Caco-2 (cell line): Measurements from ENCODE around the gene ANK2. TPM values are rescaled to one million over a fixed set of nuclear protein-coding genes. Genes with fewer than 3 reads are reported as not detected.

Experiments
- BruUV-seq: library from RNA; stranded (reverse); fragments of 400-500 nt; replicated peaks from 2 replicates; lab custom pipeline; 2021; lab: Mats Ljungman, UMichigan
- CTCF ChIA-PET: fragments of 300-600 bp; sonication (Branson Sonifier 250); formaldehyde crosslinking; loops from one replicate; lab custom pipeline; 2022; ENCODE audit warnings: antibody characterized with exemption; lab: Charles Lee
- POLR2A ChIA-PET: fragments of 300-600 bp; sonication (Branson Sonifier 250); formaldehyde crosslinking; loops from one replicate; lab custom pipeline; 2022; ENCODE audit warnings: antibody characterized with exemption; lab: Charles Lee
- DNase-seq, 2 experiments: peaks; one replicate each; pipeline versions ENCODE4 v3.0.0 to v3.0.0-alpha.2; 2020 to 2022
- H3K27me3 ChIP-seq: replicated peaks from 2 replicates; pipeline ENCODE4 v1.6.0; 2011; ENCODE audit warnings: low read length; ENCODE audit not compliant: control insufficient read depth, insufficient read depth
- H3K36me3 ChIP-seq: 2 replicates; pipeline ENCODE4 v1.5.1; 2011; ENCODE audit warnings: low read length; ENCODE audit not compliant: control insufficient read depth, insufficient read depth
- H3K4me1 ChIP-seq: fragments of 250-450 bp; sonication (Bioruptor Pico); 2 replicates; pipeline ENCODE4 v1.5.1; 2020; ENCODE audit warnings: mild to moderate bottlenecking
- H3K4me3 ChIP-seq: 2 replicates; pipeline ENCODE4 v1.5.1; 2011; ENCODE audit warnings: low read depth, mild to moderate bottlenecking, control low read depth, low read length
- H3K9me3 ChIP-seq: fragments of 250-450 bp; sonication (Bioruptor Pico); 2 replicates; pipeline ENCODE4 v1.5.1; 2020; ENCODE audit warnings: mild to moderate bottlenecking, moderate library complexity
- H3K27ac Mint-ChIP-seq: one replicate; pipeline ENCODE4 v1.8.0; 2022; ENCODE audit warnings: mixed read lengths; ENCODE audit not compliant: unreplicated experiment
- H3K27me3 Mint-ChIP-seq: one replicate; pipeline ENCODE4 v1.8.0; 2022; ENCODE audit warnings: mixed read lengths; ENCODE audit not compliant: insufficient read depth, unreplicated experiment
- H3K36me3 Mint-ChIP-seq: one replicate; pipeline ENCODE4 v1.8.0; 2022; ENCODE audit warnings: mild to moderate bottlenecking, mixed read lengths; ENCODE audit not compliant: insufficient read depth, unreplicated experiment
- H3K4me1 Mint-ChIP-seq: one replicate; pipeline ENCODE4 v1.8.0; 2022; ENCODE audit warnings: low read depth, mixed read lengths; ENCODE audit not compliant: unreplicated experiment
- H3K4me3 Mint-ChIP-seq: one replicate; pipeline ENCODE4 v1.8.0; 2022; ENCODE audit warnings: mild to moderate bottlenecking, moderate library complexity, mixed read lengths; ENCODE audit not compliant: unreplicated experiment
- H3K9me3 Mint-ChIP-seq: one replicate; pipeline ENCODE4 v1.8.0; 2022; ENCODE audit warnings: mixed read lengths; ENCODE audit not compliant: unreplicated experiment
- intact Hi-C: fragments of 100-400 bp; cut with micrococcal nuclease; formaldehyde crosslinking; loops from one replicate; pipeline ENCODE4 v1.10.0; 2022; ENCODE audit not compliant: unreplicated experiment
- total RNA-seq: library from RNA; stranded (reverse); gene quantifications from 2 replicates; pipeline ENCODE4 v1.2.3, GENCODE V29; 2022
- TF ChIP-seq, protein P1 (sequence below), 2 experiments: fragments of 200-600 bp in 1 of 2; IDR thresholded peaks; 1 replicate in 1 of 2; 2 replicates in 1 of 2; pipeline versions ENCODE4 v1.5.1 to v1.8.0; 2011 to 2022; ENCODE audit warnings: antibody characterized with exemption in 1 of 2, control low read depth in 1 of 2, inconsistent platforms in 1 of 2, low read depth in 1 of 2, low read length in 1 of 2, mild to moderate bottlenecking in 1 of 2, moderate library complexity in 1 of 2; ENCODE audit not compliant: insufficient read depth in 1 of 2, severe bottlenecking in 1 of 2, unreplicated experiment in 1 of 2

The ANK2 gene
- total RNA-seq, 1 experiment from 2014 or later = 26.3 TPM

DNA sequence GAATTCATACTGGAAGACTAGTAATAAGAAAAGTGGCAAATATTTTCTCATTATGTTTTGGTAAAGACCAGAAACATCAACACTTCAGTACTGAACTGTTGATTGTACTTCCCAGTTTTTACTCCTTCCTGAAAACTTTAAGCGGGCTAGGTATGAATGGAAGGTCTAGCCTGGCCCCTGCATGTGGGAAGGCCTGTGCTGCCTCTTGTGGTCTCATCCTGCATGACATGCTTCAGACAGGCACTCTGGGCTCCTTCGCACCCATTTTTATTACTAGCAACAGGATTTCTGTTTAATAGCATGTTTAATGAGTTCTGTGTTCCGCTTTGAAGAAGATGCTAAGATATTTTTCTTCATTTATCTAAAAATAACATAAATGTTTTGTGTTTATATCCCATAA is 279.1 kb downstream of the ANK2 start:
- ChIA-PET CTCF (no interaction called here), POLR2A (no interaction called here)
- BruUV-seq = no TSS peak
- Histone ChIP-seq H3K4me3 (no peak overlapping the region), H3K9me3 (no peaks in the 10 kb centered on the region), H3K4me1 (peaks cover 13% of the 10 kb centered on the region), H3K27me3 (no peaks in the 10 kb centered on the region), H3K36me3 (no peaks in the 10 kb centered on the region)
- TF ChIP-seq, protein P1, sequence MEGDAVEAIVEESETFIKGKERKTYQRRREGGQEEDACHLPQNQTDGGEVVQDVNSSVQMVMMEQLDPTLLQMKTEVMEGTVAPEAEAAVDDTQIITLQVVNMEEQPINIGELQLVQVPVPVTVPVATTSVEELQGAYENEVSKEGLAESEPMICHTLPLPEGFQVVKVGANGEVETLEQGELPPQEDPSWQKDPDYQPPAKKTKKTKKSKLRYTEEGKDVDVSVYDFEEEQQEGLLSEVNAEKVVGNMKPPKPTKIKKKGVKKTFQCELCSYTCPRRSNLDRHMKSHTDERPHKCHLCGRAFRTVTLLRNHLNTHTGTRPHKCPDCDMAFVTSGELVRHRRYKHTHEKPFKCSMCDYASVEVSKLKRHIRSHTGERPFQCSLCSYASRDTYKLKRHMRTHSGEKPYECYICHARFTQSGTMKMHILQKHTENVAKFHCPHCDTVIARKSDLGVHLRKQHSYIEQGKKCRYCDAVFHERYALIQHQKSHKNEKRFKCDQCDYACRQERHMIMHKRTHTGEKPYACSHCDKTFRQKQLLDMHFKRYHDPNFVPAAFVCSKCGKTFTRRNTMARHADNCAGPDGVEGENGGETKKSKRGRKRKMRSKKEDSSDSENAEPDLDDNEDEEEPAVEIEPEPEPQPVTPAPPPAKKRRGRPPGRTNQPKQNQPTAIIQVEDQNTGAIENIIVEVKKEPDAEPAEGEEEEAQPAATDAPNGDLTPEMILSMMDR (IDR thresholded peaks at IDR 0.05; ENCODE audit: insufficient read depth in 1 of 2, low read depth in 1 of 2, low read length in 1 of 2, severe bottlenecking in 1 of 2, unreplicated experiment in 1 of 2) = peak in 1 of 2 experiments; percentile 23
- no peak overlapping the region for H3K27ac Mint-ChIP-seq
- peak; percentile 38 to 48 for DNase-seq
- no peaks in the 10 kb centered on the region for H3K9me3 Mint-ChIP-seq
- H3K4me3 Mint-ChIP-seq = no peak overlapping the region
- H3K4me1 Mint-ChIP-seq = peaks cover 11% of the 10 kb centered on the region
- no peaks in the 10 kb centered on the region for H3K27me3 Mint-ChIP-seq
- intact Hi-C loops = loop anchor here (1.0 kb wide), 2 partner anchors 50 to 222 kb away; no protein-coding TSS in a partner anchor
- peaks cover 6% of the 10 kb centered on the region for H3K36me3 Mint-ChIP-seq

DNA sequence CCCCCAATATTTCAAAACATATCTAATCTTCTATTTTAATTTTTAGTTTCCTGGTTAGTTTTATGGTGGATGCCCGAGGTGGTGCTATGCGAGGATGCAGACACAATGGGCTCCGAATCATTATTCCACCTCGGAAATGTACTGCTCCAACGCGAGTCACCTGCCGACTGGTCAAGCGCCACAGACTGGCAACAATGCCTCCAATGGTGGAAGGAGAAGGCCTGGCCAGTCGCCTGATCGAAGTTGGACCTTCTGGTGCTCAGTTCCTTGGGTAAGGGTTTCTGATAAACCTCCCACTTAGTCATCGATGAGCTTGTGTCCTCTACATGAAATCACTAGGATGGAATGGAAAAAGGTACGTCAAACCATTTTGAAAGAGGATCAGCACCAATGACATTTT is 280.7 kb downstream of the ANK2 start:
- H3K36me3 Mint-ChIP-seq = peaks cover 6% of the 10 kb centered on the region
- Histone ChIP-seq H3K36me3 (no peaks in the 10 kb centered on the region), H3K4me3 (no peak overlapping the region), H3K27me3 (no peaks in the 10 kb centered on the region), H3K9me3 (no peaks in the 10 kb centered on the region), H3K4me1 (peaks cover 13% of the 10 kb centered on the region)
- no peaks in the 10 kb centered on the region for H3K27me3 Mint-ChIP-seq
- H3K4me3 Mint-ChIP-seq = no peak overlapping the region
- CTCF ChIA-PET = no interaction called here
- no peak for DNase-seq
- TF ChIP-seq, protein P1 (IDR thresholded peaks at IDR 0.05; ENCODE audit: insufficient read depth in 1 of 2, low read depth in 1 of 2, low read length in 1 of 2, severe bottlenecking in 1 of 2, unreplicated experiment in 1 of 2) = no peak
- peaks cover 11% of the 10 kb centered on the region for H3K4me1 Mint-ChIP-seq
- POLR2A ChIA-PET = no interaction called here
- no peaks in the 10 kb centered on the region for H3K9me3 Mint-ChIP-seq
- no TSS peak for BruUV-seq
- H3K27ac Mint-ChIP-seq = no peak overlapping the region
- intact Hi-C loops = no loop called here

DNA sequence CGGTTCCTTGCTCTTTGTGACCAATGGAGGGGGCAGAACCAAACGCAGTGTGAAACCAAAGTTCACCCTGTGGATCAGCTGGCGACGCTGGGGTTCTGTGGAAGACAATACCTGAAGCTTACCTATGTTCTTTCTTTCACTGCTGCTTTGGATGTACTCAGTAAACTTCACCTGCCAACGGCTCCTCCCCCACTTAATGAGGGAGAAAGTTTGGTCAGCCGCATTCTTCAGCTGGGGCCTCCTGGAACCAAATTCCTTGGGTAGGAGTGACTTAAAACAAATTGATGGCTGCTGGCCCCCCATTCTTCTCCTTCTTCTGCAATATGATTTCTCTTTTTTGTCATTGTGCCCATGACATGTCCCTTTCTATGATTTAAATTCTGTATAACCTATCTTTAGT is 282.4 kb downstream of the ANK2 start:
- H3K4me3 ChIP-seq = no peak overlapping the region
- peak overlapping the region; percentile 36 for H3K27ac Mint-ChIP-seq
- H3K27me3 ChIP-seq = no peaks in the 10 kb centered on the region
- no peak overlapping the region for H3K4me3 Mint-ChIP-seq
- no peaks in the 10 kb centered on the region for H3K36me3 ChIP-seq
- H3K4me1 Mint-ChIP-seq = peaks cover 11% of the 10 kb centered on the region
- BruUV-seq = no TSS peak
- TF ChIP-seq, protein P1 (IDR thresholded peaks at IDR 0.05; ENCODE audit: insufficient read depth in 1 of 2, low read depth in 1 of 2, low read length in 1 of 2, severe bottlenecking in 1 of 2, unreplicated experiment in 1 of 2) = no peak
- ChIA-PET CTCF (no interaction called here), POLR2A (no interaction called here)
- no peaks in the 10 kb centered on the region for H3K9me3 ChIP-seq
- peaks cover 6% of the 10 kb centered on the region for H3K36me3 Mint-ChIP-seq
- H3K9me3 Mint-ChIP-seq = no peaks in the 10 kb centered on the region
- peaks cover 13% of the 10 kb centered on the region for H3K4me1 ChIP-seq
- intact Hi-C loops = no loop called here
- peak; percentile 29 to 42 for DNase-seq
- no peaks in the 10 kb centered on the region for H3K27me3 Mint-ChIP-seq
